Hepatocyte (in vitro differentiated cells): Measurements from ENCODE around the gene USP49.

Experiments used
- EZH2 ChIP-seq: fragments of 200-600 bp; sonication (generic); IDR thresholded peaks from 2 replicates; pipeline ENCODE4 v1.6.1; 2016; ENCODE audit warnings: antibody characterized with exemption, mild to moderate bottlenecking, borderline replicate concordance
- EZH2phosphoT487 ChIP-seq: fragments of 200-600 bp; sonication (generic); IDR thresholded peaks from one replicate; pipeline ENCODE4 v1.6.1; 2018; ENCODE audit warnings: antibody characterized with exemption, mild to moderate bottlenecking, low read depth, moderate library complexity; ENCODE audit not compliant: unreplicated experiment, severe bottlenecking
- TF ChIP-seq, protein P1 (sequence below): fragments of 200-600 bp; sonication (generic); IDR thresholded peaks from 2 replicates; pipeline ENCODE4 v1.5.1; 2016; ENCODE audit warnings: antibody characterized with exemption, mild to moderate bottlenecking; ENCODE audit not compliant: poor library complexity

DNA sequence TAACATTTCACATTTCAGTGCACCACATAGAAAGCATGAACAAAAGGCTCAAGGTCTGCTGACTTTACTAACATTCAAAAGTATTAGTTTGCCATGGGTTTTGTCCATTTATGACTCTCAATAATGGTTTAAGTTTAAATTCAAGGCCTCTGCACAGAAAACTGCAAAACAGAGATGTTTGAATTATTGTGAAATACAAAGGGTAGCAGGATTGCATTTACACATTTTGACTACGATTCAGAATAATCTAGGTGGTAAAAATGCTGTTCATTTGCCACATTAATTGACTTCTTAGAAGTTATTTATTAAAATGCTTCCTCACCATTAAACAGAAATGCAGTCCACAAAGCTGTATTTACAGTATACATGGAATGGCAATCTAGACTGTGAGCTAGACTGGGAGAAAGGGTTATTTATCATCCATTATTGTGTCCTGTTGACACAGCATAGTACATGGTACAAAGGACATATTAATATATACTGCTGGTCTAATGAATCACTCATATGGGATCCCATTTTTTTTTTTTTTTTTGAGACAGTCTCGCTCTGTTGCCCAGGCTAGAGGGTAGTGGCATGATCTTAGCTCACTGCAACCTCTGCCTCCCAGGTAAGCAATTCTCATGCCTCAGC lies 18.0 kb downstream of the USP49 start:
- TF ChIP-seq, protein P1, sequence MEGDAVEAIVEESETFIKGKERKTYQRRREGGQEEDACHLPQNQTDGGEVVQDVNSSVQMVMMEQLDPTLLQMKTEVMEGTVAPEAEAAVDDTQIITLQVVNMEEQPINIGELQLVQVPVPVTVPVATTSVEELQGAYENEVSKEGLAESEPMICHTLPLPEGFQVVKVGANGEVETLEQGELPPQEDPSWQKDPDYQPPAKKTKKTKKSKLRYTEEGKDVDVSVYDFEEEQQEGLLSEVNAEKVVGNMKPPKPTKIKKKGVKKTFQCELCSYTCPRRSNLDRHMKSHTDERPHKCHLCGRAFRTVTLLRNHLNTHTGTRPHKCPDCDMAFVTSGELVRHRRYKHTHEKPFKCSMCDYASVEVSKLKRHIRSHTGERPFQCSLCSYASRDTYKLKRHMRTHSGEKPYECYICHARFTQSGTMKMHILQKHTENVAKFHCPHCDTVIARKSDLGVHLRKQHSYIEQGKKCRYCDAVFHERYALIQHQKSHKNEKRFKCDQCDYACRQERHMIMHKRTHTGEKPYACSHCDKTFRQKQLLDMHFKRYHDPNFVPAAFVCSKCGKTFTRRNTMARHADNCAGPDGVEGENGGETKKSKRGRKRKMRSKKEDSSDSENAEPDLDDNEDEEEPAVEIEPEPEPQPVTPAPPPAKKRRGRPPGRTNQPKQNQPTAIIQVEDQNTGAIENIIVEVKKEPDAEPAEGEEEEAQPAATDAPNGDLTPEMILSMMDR: no peak
- TF ChIP-seq EZH2 (no peak), EZH2phosphoT487 (no peak)
